Neural cell (in vitro differentiated cells): ENCODE measurements around the gene ALS2CL.

ENCODE experiments used
- CTCF ChIP-seq: fragments of 450-650 bp; IDR thresholded peaks from 2 replicates; pipeline ENCODE4 v1.5.1; 2014; ENCODE audit warnings: antibody characterized with exemption, mild to moderate bottlenecking, moderate library complexity; ENCODE audit not compliant: poor library complexity, severe bottlenecking
- EP300 ChIP-seq: fragments of 450-650 bp; conservative IDR thresholded peaks from 2 replicates; pipeline ENCODE4 v1.6.1; 2014; ENCODE audit warnings: antibody characterized with exemption, mild to moderate bottlenecking, moderate library complexity; ENCODE audit not compliant: poor library complexity, severe bottlenecking
- RAD21 ChIP-seq: fragments of 450-650 bp; conservative IDR thresholded peaks from 2 replicates; pipeline ENCODE4 v1.6.1; 2014; ENCODE audit warnings: antibody characterized with exemption, mild to moderate bottlenecking, moderate library complexity
- REST ChIP-seq: IDR thresholded peaks from 2 replicates; pipeline ENCODE4 v1.6.1; 2012; ENCODE audit warnings: borderline replicate concordance
- SMC3 ChIP-seq: fragments of 450-650 bp; conservative IDR thresholded peaks from 2 replicates; pipeline ENCODE4 v1.6.1; 2014; ENCODE audit warnings: antibody characterized with exemption, mild to moderate bottlenecking, moderate library complexity; ENCODE audit not compliant: poor library complexity
- TAF1 ChIP-seq: IDR thresholded peaks from 2 replicates; pipeline ENCODE4 v1.6.1; 2012; ENCODE audit warnings: low read depth

- TF ChIP-seq RAD21 = no peak
- no peak for TF ChIP-seq CTCF
- no peak for TF ChIP-seq REST
- no peak for TF ChIP-seq SMC3
- no peak for TF ChIP-seq TAF1
- no peak for TF ChIP-seq EP300
These were observed 17.3 kb upstream of the ALS2CL start for GRCh38 chr3:46710671-46711295.
